Skin epidermis (tissue), 12 donors: Measurements from ENCODE around the gene PDLIM5.
"Not testable (repeated sequence)": the region's sequence is repeated elsewhere in the genome, so short reads cannot be mapped to it uniquely, and the experiment has no call there.

Source experiments
- H3K27ac ChIP-seq, 21 experiments: fragments of 200-600 bp; sonication (generic) in 11 of 21; one replicate each; pipeline ENCODE4 v1.5.0; 2020; ENCODE audit warnings: mild to moderate bottlenecking in 3 of 21, inconsistent platforms in 2 of 21, moderate library complexity in 2 of 21
- H3K4me3 ChIP-seq, 7 experiments: fragments of 200-600 bp; sonication (generic) in 2 of 7; one replicate each; pipeline ENCODE4 v1.5.0; 2020; ENCODE audit warnings: inconsistent platforms in 2 of 7, mild to moderate bottlenecking in 2 of 7, moderate library complexity in 1 of 7

Gene PDLIM5

GRCh38 chr4:94455081-94455480 lies 3.3 kb downstream of the PDLIM5 start:
- Histone ChIP-seq H3K4me3 (peak overlapping the region in 2 of 7 experiments; percentile 3 to 16), H3K27ac (peak overlapping the region in 2 of 21 experiments; percentile 13 to 96)

- Histone ChIP-seq H3K27ac (no peak overlapping the region), H3K4me3 (no peak overlapping the region)
Observed at GRCh38 chr4:94457692-94458106, 6.0 kb downstream of the PDLIM5 start.

GRCh38 chr4:94458682-94459081 lies 6.9 kb downstream of the PDLIM5 start:
- Histone ChIP-seq H3K4me3 (no peak overlapping the region), H3K27ac (no peak overlapping the region)

GRCh38 chr4:94459462-94460161 lies 7.9 kb downstream of the PDLIM5 start:
- Histone ChIP-seq H3K4me3 (no peak overlapping the region), H3K27ac (no peak overlapping the region)

GRCh38 chr4:94461506-94461905 lies 9.8 kb downstream of the PDLIM5 start:
- Histone ChIP-seq H3K4me3 (no peak overlapping the region), H3K27ac (no peak overlapping the region)

GRCh38 chr4:94462572-94462971 lies 10.8 kb downstream of the PDLIM5 start:
- H3K4me3 ChIP-seq: no peak overlapping the region
- H3K27ac ChIP-seq: no peak overlapping the region

- H3K27ac ChIP-seq: no peak overlapping the region
- H3K4me3 ChIP-seq: no peak overlapping the region
Observed at GRCh38 chr4:94463771-94464170, 12.0 kb downstream of the PDLIM5 start.

GRCh38 chr4:94466371-94466770 lies 14.6 kb downstream of the PDLIM5 start:
- H3K4me3 ChIP-seq: no peak overlapping the region
- H3K27ac ChIP-seq: no peak overlapping the region

GRCh38 chr4:94466923-94467322 lies 15.2 kb downstream of the PDLIM5 start:
- no peak overlapping the region for H3K27ac ChIP-seq

GRCh38 chr4:94468093-94468769 lies 16.5 kb downstream of the PDLIM5 start:
- Histone ChIP-seq H3K4me3 (no peak overlapping the region), H3K27ac (no peak overlapping the region)

More at GRCh38 chr4:94466923-94467322, 15.2 kb downstream of the PDLIM5 start:
- no peak overlapping the region for H3K4me3 ChIP-seq

GRCh38 chr4:94469221-94469784 lies 17.6 kb downstream of the PDLIM5 start:
- peak overlapping the region in 1 of 21 experiments; percentile 12 for H3K27ac ChIP-seq
- no peak overlapping the region for H3K4me3 ChIP-seq

GRCh38 chr4:94470132-94470531 lies 18.4 kb downstream of the PDLIM5 start:
- no peak overlapping the region for H3K27ac ChIP-seq
- no peak overlapping the region for H3K4me3 ChIP-seq

GRCh38 chr4:94470782-94471181 lies 19.0 kb downstream of the PDLIM5 start:
- not testable (repeated sequence) for H3K4me3 ChIP-seq, H3K27ac ChIP-seq

GRCh38 chr4:94472056-94472826 lies 20.5 kb downstream of the PDLIM5 start:
- no peak overlapping the region for H3K27ac ChIP-seq

GRCh38 chr4:94475050-94475449 lies 23.3 kb downstream of the PDLIM5 start:
- no peak overlapping the region for H3K4me3 ChIP-seq
- H3K27ac ChIP-seq: no peak overlapping the region

More at GRCh38 chr4:94472056-94472826, 20.5 kb downstream of the PDLIM5 start:
- no peak overlapping the region for H3K4me3 ChIP-seq

GRCh38 chr4:94475794-94476193 lies 24.1 kb downstream of the PDLIM5 start:
- no peak overlapping the region for H3K4me3 ChIP-seq
- no peak overlapping the region for H3K27ac ChIP-seq

GRCh38 chr4:94477227-94477626 lies 25.5 kb downstream of the PDLIM5 start:
- H3K4me3 ChIP-seq: no peak overlapping the region
- H3K27ac ChIP-seq: no peak overlapping the region

GRCh38 chr4:94478805-94479204 lies 27.1 kb downstream of the PDLIM5 start:
- H3K4me3 ChIP-seq, H3K27ac ChIP-seq: not testable (repeated sequence)

- H3K27ac ChIP-seq: no peak overlapping the region
- no peak overlapping the region for H3K4me3 ChIP-seq
Observed at GRCh38 chr4:94479358-94480141, 27.8 kb downstream of the PDLIM5 start.
